ENCODE measurements around the gene IL13RA1. TPM values are rescaled to one million over a fixed set of nuclear protein-coding genes. Genes with fewer than 3 reads are reported as not detected.
A peak's percentile ranks its signal among the peaks of the same experiment; 100 is the strongest.

Gene IL13RA1
- total and polyA plus RNA-seq, 2 of the 13 experiments (the other 11 are each of a cell fraction or from before 2014, with no cell fraction given) = 56.6 to 73.5 TPM

GRCh38 chrX:118726887-118727685 is at the start of gene IL13RA1 (continued):
- TF ChIP-seq ZNF33B (CRISPR knock-in tag; IDR thresholded peaks at IDR 0.05) (no peak), CENPBD1 (CRISPR knock-in tag; IDR thresholded peaks at IDR 0.05; ENCODE audit: borderline replicate concordance, low read depth) (no peak), CHCHD3 (CRISPR knock-in tag; IDR thresholded peaks at IDR 0.05) (no peak), ZNF766 (CRISPR knock-in tag; IDR thresholded peaks at IDR 0.05; ENCODE audit: borderline replicate concordance) (no peak), ZNF780A (CRISPR knock-in tag; IDR thresholded peaks at IDR 0.05) (0 out of 2 replicates have a peak, but pooled peaks have one; percentile 41), TBP (CRISPR knock-in tag; IDR thresholded peaks at IDR 0.05) (no peak), ZNF496 (CRISPR knock-in tag; IDR thresholded peaks at IDR 0.05; ENCODE audit: insufficient replicate concordance) (no peak), TERF1 (CRISPR knock-in tag; IDR thresholded peaks at IDR 0.05) (no peak), ZNF615 (CRISPR knock-in tag; IDR thresholded peaks at IDR 0.05; ENCODE audit: borderline replicate concordance) (0 out of 2 replicates have a peak, but pooled peaks have one; percentile 32), ZNF143 (CRISPR knock-in tag; IDR thresholded peaks at IDR 0.05) (no peak), ZNF337 (CRISPR knock-in tag; IDR thresholded peaks at IDR 0.05; ENCODE audit: borderline replicate concordance, low read depth) (no peak), ZBTB38 (CRISPR knock-in tag; IDR thresholded peaks at IDR 0.05) (no peak), SETDB1 (CRISPR knock-in tag; IDR thresholded peaks at IDR 0.05; ENCODE audit: borderline replicate concordance) (no peak), HOXD1 (CRISPR knock-in tag; IDR thresholded peaks at IDR 0.05) (no peak), ZNF101 (CRISPR knock-in tag; IDR thresholded peaks at IDR 0.05; ENCODE audit: borderline replicate concordance, low read depth) (no peak), ZNF747 (CRISPR knock-in tag; IDR thresholded peaks at IDR 0.05; ENCODE audit: borderline replicate concordance) (no peak), ZFP82 (CRISPR knock-in tag; IDR thresholded peaks at IDR 0.05; ENCODE audit: borderline replicate concordance) (no peak; the same call in 1 of the 2 replicates), ZNF354B (CRISPR knock-in tag; IDR thresholded peaks at IDR 0.05) (no peak), KDM3A (CRISPR knock-in tag; IDR thresholded peaks at IDR 0.05; ENCODE audit: low read depth) (no peak), ZFP91 (CRISPR knock-in tag; IDR thresholded peaks at IDR 0.05; ENCODE audit: borderline replicate concordance) (peak; percentile 69; the same call in 1 of the 2 replicates), ARID4A (CRISPR knock-in tag; IDR thresholded peaks at IDR 0.05; ENCODE audit: borderline replicate concordance) (peak; percentile 55; the same call in 1 of the 2 replicates), TOE1 (CRISPR knock-in tag; IDR thresholded peaks at IDR 0.05) (no peak)
